ENCODE measurements around the gene LATS2. TPM values are rescaled to one million over a fixed set of nuclear protein-coding genes. Genes with fewer than 3 reads are reported as not detected.

Gene LATS2
- total RNA-seq, 2 experiments from 2014 or later: 1.3 to 3.0 TPM

GRCh38 chr13:20924758-20925394 is 136.5 kb downstream of the LATS2 start:
- POLR2A ChIA-PET: no interaction called here
- Mint-ChIP-seq H3K27ac (no peak overlapping the region), H3K4me3 (no peak overlapping the region), H3K36me3 (ENCODE audit: low read depth) (no peaks in the 10 kb centered on the region), H3K27me3 (no peaks in the 10 kb centered on the region), H3K9me3 (no peaks in the 10 kb centered on the region), H3K4me1 (ENCODE audit: low read depth) (no peaks in the 10 kb centered on the region)
- intact Hi-C loops (cut with micrococcal nuclease): loop anchor here (5.0 to 10.0 kb wide), 3 partner anchors 213 to 740 kb away; no protein-coding TSS in a partner anchor
- CTCF ChIA-PET: interaction anchor here (0.5 to 6.2 kb wide), 26 partner anchors 8 to 749 kb away, joined by 3 to 49 read pairs (median 4); partner anchors contain the start of genes IL17D and XPO4
- DNase-seq (peak; percentile 91), ATAC-seq (peak; percentile 58)
- TF ChIP-seq, protein P1, sequence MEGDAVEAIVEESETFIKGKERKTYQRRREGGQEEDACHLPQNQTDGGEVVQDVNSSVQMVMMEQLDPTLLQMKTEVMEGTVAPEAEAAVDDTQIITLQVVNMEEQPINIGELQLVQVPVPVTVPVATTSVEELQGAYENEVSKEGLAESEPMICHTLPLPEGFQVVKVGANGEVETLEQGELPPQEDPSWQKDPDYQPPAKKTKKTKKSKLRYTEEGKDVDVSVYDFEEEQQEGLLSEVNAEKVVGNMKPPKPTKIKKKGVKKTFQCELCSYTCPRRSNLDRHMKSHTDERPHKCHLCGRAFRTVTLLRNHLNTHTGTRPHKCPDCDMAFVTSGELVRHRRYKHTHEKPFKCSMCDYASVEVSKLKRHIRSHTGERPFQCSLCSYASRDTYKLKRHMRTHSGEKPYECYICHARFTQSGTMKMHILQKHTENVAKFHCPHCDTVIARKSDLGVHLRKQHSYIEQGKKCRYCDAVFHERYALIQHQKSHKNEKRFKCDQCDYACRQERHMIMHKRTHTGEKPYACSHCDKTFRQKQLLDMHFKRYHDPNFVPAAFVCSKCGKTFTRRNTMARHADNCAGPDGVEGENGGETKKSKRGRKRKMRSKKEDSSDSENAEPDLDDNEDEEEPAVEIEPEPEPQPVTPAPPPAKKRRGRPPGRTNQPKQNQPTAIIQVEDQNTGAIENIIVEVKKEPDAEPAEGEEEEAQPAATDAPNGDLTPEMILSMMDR (IDR thresholded peaks at IDR 0.05): peak; percentile 90

DNA sequence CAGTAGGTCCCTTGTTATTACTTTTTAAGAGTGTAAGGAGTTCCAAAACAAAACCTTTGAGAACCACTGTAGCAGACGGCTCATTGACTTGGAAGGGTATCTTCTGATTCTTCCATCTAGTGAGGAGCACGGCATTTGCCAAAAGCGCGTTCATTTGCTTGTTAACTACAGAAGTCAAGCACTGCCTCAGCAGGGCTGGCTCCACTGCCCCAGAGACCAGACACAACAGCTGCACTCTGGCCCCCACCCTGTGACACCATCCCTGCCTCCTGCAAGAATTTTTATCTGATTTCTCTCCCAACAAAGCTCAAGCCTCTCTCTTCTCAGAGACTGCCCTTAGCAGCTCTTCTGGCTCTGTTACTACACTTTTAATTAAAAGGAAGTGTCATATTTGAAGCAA is 138.1 kb downstream of the LATS2 start:
- TF ChIP-seq, protein P1 (IDR thresholded peaks at IDR 0.05): no peak
- DNase-seq (no peak), ATAC-seq (no peak)
- H3K27ac Mint-ChIP-seq: no peak overlapping the region
- CTCF ChIA-PET: interaction anchor here (1.2 to 6.2 kb wide), 5 partner anchors 20 to 429 kb away, joined by 3 to 49 read pairs (median 11); partner anchors contain the start of gene IL17D
- no peaks in the 10 kb centered on the region for H3K36me3 Mint-ChIP-seq (ENCODE audit: low read depth)
- intact Hi-C loops (cut with micrococcal nuclease): loop anchor here (5.0 to 10.0 kb wide), 2 partner anchors 211 to 738 kb away; no protein-coding TSS in a partner anchor
- H3K9me3 Mint-ChIP-seq: no peaks in the 10 kb centered on the region
- H3K4me3 Mint-ChIP-seq: no peak overlapping the region
- H3K27me3 Mint-ChIP-seq: no peaks in the 10 kb centered on the region
- H3K4me1 Mint-ChIP-seq (ENCODE audit: low read depth): no peaks in the 10 kb centered on the region
- POLR2A ChIA-PET: interaction anchor here (1.6 kb wide), 1 partner anchor 21 kb away, joined by 4 read pairs; the partner anchor contains the start of gene XPO4

Other genes with a start within 250 kb of the LATS2 start
- 10 to 100 TPM; 26.6 to 28.0 TPM for gene XPO4, start 158.8 kb downstream of the LATS2 start, total RNA-seq
- gene SAP18, start 78.5 kb upstream of the LATS2 start, total RNA-seq: 100 to 1,000 TPM; 225 to 248 TPM
- 10 to 100 TPM; 39.5 to 41.5 TPM for gene SKA3, start 115.0 kb upstream of the LATS2 start, total RNA-seq
- gene MRPL57, start 115.1 kb upstream of the LATS2 start, total RNA-seq: 10 to 100 TPM; 24.8 to 25.5 TPM

All from activated CD8-positive, alpha-beta T cell treated with anti-CD3 and anti-CD28 coated beads for 36 hours (primary cell).